ENCODE measurements around the gene PRKAG2.

GRCh38 chr7:151840088-151840910 lies 36.6 kb downstream of the PRKAG2 start:
- TF ChIP-seq CTCF (conservative IDR thresholded peaks at IDR 0.05 in 1 of 2, IDR thresholded peaks at IDR 0.05 in 1 of 2; ENCODE audit: extremely low read depth in 1 of 2, insufficient read depth in 1 of 2, low read depth in 1 of 2, low read length in 2 of 2) (no peak), EZH2 (IDR thresholded peaks at IDR 0.05; ENCODE audit: borderline replicate concordance, low read length) (no peak)

All from mammary epithelial cell (primary cell).